NCI-H69 (cell line): ENCODE results near the gene IMMP2L.

Source experiments
- DNase-seq: peaks from one replicate; lab custom pipeline; 2025; lab: John Stamatoyannopoulos, UW

Gene IMMP2L

DNA sequence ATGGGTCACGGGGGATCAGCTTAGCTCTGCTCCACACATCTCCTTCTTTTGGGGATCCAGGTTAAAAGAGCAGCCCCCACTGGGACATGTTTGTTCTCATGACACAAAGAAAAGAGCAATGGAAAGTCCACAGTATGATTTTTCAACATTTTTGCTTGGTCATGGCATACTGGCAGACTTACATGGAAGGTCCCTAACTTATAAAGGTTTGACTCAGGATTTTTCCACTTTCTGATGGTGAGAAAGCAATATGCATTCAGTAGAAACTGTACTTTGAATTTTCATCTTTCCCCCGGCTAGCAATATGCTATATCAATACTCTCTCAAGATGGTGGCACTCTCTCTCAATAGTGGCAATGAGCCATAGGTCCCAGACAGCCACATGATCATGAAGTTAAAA, 699.0 kb downstream of the IMMP2L start:
- no peak for DNase-seq

DNA sequence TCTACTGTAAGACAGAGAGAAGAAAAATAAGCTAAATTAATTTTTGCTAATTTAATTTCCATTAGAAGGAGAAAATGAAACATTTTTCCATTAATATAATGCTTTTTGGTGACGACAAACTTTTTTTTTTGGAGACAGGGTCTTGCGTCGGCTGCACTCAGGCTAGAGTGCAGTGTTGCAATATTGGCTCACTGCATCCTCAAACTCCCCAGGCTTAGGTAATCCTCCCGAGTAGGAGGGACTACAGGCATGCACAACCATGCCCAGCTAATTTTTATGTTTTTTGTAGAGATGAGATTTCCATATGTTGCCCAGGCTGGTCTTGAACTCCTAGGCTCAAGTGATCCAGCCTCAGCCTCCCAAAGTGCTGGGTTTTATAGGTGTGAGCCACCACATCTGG, 701.1 kb downstream of the IMMP2L start:
- no peak for DNase-seq

- no peak for DNase-seq
These were observed 705.2 kb downstream of the IMMP2L start for GRCh38 chr7:110857106-110857505.

GRCh38 chr7:110856704-110857103, 705.6 kb downstream of the IMMP2L start:
- peak; percentile 65 for DNase-seq

- no peak for DNase-seq
These were observed 707.6 kb downstream of the IMMP2L start for GRCh38 chr7:110854651-110855050.

DNA sequence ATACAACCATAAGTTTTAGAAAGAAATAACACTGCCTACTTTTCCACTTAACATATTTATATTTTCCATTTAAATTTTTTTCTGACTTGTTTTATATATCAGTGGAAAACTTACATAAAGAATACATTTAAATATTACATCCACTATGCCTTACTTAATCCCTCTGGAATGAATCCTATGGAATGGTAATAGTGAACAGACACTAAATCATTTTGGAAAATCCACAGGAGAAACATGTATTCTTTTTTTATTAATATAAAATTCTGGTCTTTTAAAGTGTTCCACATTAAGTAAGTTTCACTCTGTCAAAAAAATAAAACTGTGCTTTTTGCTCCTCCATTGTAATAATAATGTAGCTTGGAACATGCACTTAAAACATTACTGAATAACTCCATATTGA, 708.1 kb downstream of the IMMP2L start:
- DNase-seq = no peak

- DNase-seq = peak; percentile 29
These were observed 709.0 kb downstream of the IMMP2L start for GRCh38 chr7:110853263-110853662.

DNA sequence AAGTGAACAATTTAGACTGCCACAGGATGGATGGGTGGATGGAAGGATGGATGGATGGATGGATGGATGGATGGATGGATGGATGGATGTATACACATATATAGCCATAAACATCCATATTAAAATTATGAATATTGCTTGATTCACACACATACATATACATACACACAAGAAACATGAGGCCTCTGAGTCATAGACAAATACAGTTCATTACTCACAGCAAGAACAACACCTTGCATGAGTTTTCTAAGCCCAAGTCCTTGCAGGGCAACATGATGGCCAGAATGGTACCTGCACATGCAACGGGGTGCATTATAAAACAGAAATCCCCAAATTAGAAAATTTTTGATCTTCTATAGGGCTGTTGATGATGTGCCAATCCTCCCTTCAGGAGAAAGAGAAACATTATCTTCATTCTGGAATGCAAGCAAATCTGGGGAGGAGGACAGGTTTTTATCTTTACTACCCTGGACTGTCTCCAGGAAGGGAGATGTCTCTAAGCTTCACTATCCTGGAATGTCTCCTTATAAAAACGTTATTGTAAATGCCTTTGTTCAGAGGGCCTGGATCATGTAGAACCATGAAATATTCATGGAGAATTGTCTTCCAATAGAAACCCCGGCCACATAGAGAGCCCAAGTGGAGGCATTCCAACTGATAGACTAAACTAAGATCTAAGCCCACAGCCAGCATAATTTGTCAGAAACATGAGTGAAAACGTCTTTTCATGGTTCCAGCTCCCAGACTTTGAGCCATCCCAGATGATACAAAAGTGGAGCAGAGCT, 709.9 kb downstream of the IMMP2L start:
- no peak for DNase-seq

DNA sequence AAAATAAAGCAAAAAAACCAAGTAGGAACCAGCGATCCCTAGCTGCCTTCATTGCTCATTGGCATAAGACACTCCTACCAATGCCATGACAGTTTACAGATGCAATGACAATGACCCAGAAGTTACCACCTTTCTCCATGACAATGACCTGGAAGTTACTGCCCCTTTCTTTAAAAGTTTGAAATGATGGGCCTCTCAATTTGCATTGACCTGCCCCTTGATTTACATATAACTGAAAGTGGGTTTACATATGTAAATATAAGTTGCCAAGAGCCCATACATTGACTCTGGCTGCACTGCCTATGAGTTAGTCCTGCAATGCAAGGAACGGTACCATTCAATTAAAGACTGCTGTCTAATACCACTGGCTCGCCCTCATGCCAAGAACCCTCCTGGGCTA, 712.1 kb downstream of the IMMP2L start:
- no peak for DNase-seq

GRCh38 chr7:110842796-110843195, 719.5 kb downstream of the IMMP2L start:
- DNase-seq = no peak

- DNase-seq = peak; percentile 92
These were observed 720.3 kb downstream of the IMMP2L start for GRCh38 chr7:110841840-110842545.

DNA sequence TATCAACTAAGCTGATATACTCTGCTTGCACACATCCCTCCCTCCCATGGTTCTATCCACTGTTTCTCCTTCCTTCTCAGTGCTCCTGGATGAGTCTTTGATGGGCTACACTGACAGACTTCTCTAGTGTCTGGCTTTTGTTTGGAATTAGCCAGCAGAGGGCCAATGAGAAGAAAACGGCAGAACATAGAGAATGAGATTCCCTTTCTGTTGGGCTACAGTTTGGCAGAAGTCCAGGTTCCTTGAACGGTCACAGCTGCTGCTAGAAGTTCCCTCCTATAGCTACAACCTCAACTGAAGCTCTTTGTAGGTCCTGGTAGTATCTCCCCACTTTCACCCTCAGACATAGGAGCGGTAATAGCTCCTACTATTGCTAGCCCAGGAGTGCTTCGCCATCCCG, 722.4 kb downstream of the IMMP2L start:
- peak; percentile 98 for DNase-seq

DNA sequence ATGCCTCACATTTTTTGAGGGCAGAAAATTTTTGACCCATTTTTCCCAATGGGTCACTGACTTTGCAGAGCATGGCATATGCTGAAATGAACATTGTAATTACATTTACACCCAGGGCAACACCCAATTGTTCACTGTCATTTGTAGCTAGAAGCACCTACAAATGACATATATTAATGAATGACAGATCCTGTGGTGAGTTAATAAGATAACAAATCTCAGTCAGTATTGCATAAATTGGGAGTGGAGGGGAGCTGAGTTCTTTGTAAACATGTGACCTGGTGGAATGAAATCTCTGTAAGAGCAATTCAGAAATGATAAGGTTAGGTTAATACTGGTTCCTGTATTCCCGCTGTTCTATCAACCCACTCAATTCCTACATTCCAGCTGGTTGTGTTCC, 726.4 kb downstream of the IMMP2L start:
- peak; percentile 85 for DNase-seq

- peak; percentile 99 for DNase-seq
These were observed 727.1 kb downstream of the IMMP2L start for GRCh38 chr7:110835218-110835617.

GRCh38 chr7:110831419-110831818, 730.9 kb downstream of the IMMP2L start:
- DNase-seq = no peak

GRCh38 chr7:110830778-110831177, 731.5 kb downstream of the IMMP2L start:
- no peak for DNase-seq

DNA sequence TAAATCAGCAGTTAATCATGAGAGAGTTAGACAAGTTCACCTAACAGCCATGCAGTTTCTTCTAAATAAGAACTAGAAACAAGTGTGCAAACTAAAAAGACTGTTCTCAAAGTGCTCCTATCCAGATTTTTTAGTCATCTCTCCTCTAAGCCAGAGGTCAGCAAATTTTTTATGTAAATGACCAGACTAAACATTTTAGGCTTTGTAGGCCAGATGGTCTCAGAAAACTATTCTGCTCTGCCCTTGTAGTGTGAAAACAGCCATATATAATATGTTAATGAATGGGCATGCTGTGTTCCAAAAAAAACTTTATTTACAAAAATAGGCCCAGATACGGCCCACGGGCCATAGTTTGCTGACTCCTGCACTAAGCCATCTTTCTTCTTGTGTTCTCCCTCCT, 734.4 kb downstream of the IMMP2L start:
- no peak for DNase-seq

GRCh38 chr7:110827287-110827855, 734.9 kb downstream of the IMMP2L start:
- no peak for DNase-seq

DNA sequence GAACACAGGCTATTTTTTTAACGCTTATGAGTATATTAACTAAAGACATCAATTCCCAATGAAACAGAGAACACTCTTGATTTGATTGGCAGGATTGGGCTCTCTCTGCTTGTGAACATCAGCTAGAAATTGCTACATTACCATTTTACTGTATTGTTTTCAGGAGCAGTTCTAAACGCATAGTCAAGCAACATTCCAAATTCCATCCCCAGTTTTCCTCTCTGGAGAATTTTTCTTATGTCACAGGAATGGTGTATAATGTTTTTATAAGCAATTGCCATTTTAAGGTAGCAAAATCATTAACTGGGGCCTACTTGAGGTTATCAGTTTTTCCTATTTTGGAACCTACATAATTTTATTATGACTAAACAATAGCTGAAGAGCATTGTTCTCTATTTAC, 748.3 kb downstream of the IMMP2L start:
- DNase-seq = no peak

DNA sequence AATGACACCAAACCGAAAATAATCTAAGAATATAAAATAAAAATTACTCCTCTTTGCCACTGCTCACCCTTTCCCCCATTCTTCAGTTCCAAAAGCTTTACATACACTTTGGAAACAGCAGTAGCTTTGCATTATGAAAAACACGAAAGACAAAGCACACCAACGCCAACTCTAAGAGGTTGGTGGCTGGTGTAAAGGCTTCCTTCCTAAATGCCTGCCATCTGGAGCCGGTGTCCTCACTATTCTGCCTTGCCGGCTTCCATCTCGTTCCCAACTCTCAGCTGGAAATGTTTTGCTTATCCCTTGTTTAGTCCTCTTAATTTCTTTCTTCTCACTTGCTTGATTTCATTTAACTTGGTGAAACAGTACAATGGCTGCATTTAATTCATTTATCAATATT, 752.5 kb downstream of the IMMP2L start:
- no peak for DNase-seq

GRCh38 chr7:110808361-110808760, 753.9 kb downstream of the IMMP2L start:
- peak; percentile 92 for DNase-seq

- DNase-seq = no peak
These were observed 757.8 kb downstream of the IMMP2L start for GRCh38 chr7:110804501-110804900.

DNA sequence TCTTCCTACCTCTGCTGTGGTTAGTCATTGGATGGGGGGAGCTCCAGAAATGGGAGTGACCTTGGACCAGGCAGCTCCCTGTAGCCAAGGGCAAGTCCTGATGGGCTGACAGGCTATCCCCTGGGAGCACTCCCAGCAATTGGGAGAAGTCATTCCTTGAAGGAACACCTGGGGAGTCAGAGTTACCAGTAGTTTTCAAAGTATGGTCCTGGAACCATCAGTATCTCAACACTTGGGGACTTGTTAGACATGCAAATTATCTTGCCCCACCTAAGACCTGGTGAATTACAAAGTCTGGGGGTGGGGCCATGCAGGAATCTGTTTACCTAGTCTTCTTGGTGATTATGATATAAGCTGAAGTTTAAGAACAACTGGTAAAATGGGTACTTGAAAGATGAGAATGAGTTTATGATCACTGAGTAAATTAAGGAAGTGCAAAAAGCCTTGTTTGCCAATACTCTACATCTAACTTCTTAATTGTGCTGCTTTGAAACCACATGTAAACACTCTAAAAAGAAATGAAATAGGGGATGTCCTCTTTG, 758.6 kb downstream of the IMMP2L start:
- DNase-seq = no peak
